H1 (cell line): Measurements from ENCODE around the gene POLG. TPM values are rescaled to one million over a fixed set of nuclear protein-coding genes. Genes with fewer than 3 reads are reported as not detected.

ENCODE experiments used
- CTCF ChIA-PET: fragments of 300-600 bp; sonication (Branson Sonifier 250); formaldehyde crosslinking; loops from one replicate; lab custom pipeline; 2021; ENCODE audit not compliant: partially characterized antibody; lab: Charles Lee
- POLR2A ChIA-PET: fragments of 300-600 bp; sonication (Branson Sonifier 250); formaldehyde crosslinking; loops from one replicate; lab custom pipeline; 2021; ENCODE audit warnings: inconsistent platforms; ENCODE audit not compliant: partially characterized antibody; lab: Charles Lee
- DNase-seq, 2 experiments: peaks; one replicate each; pipeline versions ENCODE4 v3.0.0 to v3.0.0-alpha.2; 2010 to 2022; ENCODE audit warnings: low spot score in 2 of 2, low read depth in 1 of 2, mixed read lengths in 1 of 2
- FAIRE-seq: peaks from 2 replicates; lab custom pipeline; 2011; peaks lifted over from hg19 to GRCh38; lab: Jason Lieb, UNC
- H2AFZ ChIP-seq: 2 replicates; pipeline ENCODE4 v1.8.1; 2012; ENCODE audit warnings: low read length, inconsistent platforms
- H2AK5ac ChIP-seq: 2 replicates; pipeline ENCODE4 v1.6.1; 2013; ENCODE audit warnings: low read depth, low read length
- H2BK120ac ChIP-seq: replicated peaks from 2 replicates; pipeline ENCODE3; 2013; ENCODE audit warnings: low read depth, low read length, inconsistent platforms
- H2BK12ac ChIP-seq: 2 replicates; pipeline ENCODE4 v1.6.1; 2013; ENCODE audit warnings: low read depth, low read length
- H2BK15ac ChIP-seq: 2 replicates; pipeline ENCODE4 v1.6.1; 2013; ENCODE audit warnings: low read length
- H2BK20ac ChIP-seq: 2 replicates; pipeline ENCODE4 v1.6.1; 2013; ENCODE audit warnings: low read length
- H2BK5ac ChIP-seq: 2 replicates; pipeline ENCODE4 v1.6.1; 2013; ENCODE audit warnings: low read depth, low read length
- H3K14ac ChIP-seq: 2 replicates; pipeline ENCODE4 v1.6.1; 2013; ENCODE audit warnings: inconsistent platforms; ENCODE audit not compliant: insufficient read length
- H3K18ac ChIP-seq: 2 replicates; pipeline ENCODE4 v1.6.1; 2013; ENCODE audit warnings: low read length; ENCODE audit errors: extremely low read depth
- H3K23ac ChIP-seq: 2 replicates; pipeline ENCODE4 v1.6.1; 2013; ENCODE audit warnings: inconsistent platforms; ENCODE audit not compliant: insufficient read length
- H3K23me2 ChIP-seq: 2 replicates; pipeline ENCODE4 v1.6.1; 2013; ENCODE audit warnings: low read depth, low read length
- H3K27ac ChIP-seq: 2 replicates; pipeline ENCODE4 v1.6.1; 2011; ENCODE audit warnings: low read depth, low read length, inconsistent platforms
- H3K27me3 ChIP-seq, 4 experiments: replicated peaks in 1 of 4; 1 replicate in 1 of 4; 2 replicates in 3 of 4; pipeline versions ENCODE4 v1.6.1 to v1.8.1; 2011 to 2013; ENCODE audit warnings: low read length in 3 of 4, mild to moderate bottlenecking in 3 of 4, inconsistent platforms in 2 of 4, mixed read lengths in 2 of 4, moderate library complexity in 1 of 4; ENCODE audit not compliant: control insufficient read depth in 3 of 4, insufficient read depth in 3 of 4; ENCODE audit errors: extremely low read depth in 1 of 4
- H3K36me3 ChIP-seq, 4 experiments: 2 replicates each; pipeline versions ENCODE4 v1.6.1 to v1.8.1; 2011 to 2013; ENCODE audit warnings: mild to moderate bottlenecking in 4 of 4, low read length in 3 of 4, moderate library complexity in 2 of 4, control low read depth in 1 of 4, inconsistent platforms in 1 of 4; ENCODE audit not compliant: insufficient read depth in 4 of 4, control insufficient read depth in 2 of 4
- H3K4ac ChIP-seq: replicated peaks from 2 replicates; pipeline ENCODE3; 2013; ENCODE audit warnings: low read length, low read depth, mixed read lengths, inconsistent platforms; ENCODE audit not compliant: insufficient read length
- H3K4me1 ChIP-seq, 4 experiments: replicated peaks in 1 of 4; 1 replicate in 1 of 4; 2 replicates in 3 of 4; pipeline versions ENCODE4 v1.6.1 to v1.8.1; 2011 to 2013; ENCODE audit warnings: low read length in 3 of 4, inconsistent platforms in 2 of 4, mixed read lengths in 1 of 4; ENCODE audit not compliant: insufficient read depth in 4 of 4, control insufficient read depth in 3 of 4
- H3K4me2 ChIP-seq, 2 experiments: 2 replicates each; pipeline versions ENCODE4 v1.6.1 to v1.8.1; 2011 to 2013; ENCODE audit warnings: low read depth in 2 of 2, low read length in 2 of 2, control low read depth in 1 of 2, inconsistent platforms in 1 of 2, mild to moderate bottlenecking in 1 of 2; ENCODE audit not compliant: insufficient read depth in 1 of 2
- H3K4me3 ChIP-seq, 4 experiments: fragments of 200-600, 300-600 bp in 1 of 4; sonication (generic), shearing (Covaris generic), sonication (Bioruptor Twin) in 1 of 4; 2 replicates each; pipeline versions ENCODE4 v1.5.1 to v1.8.1; 2011 to 2016; ENCODE audit warnings: low read length in 4 of 4, low read depth in 3 of 4, control low read depth in 2 of 4, inconsistent platforms in 2 of 4, mild to moderate bottlenecking in 2 of 4, mixed read lengths in 1 of 4, moderate library complexity in 1 of 4; ENCODE audit not compliant: insufficient read depth in 2 of 4; ENCODE audit errors: extremely low read depth in 1 of 4
- H3K56ac ChIP-seq: replicated peaks from 2 replicates; pipeline ENCODE3; 2013; ENCODE audit warnings: low read depth, mild to moderate bottlenecking, mixed read lengths, low read length, inconsistent platforms; ENCODE audit not compliant: insufficient read length
- H3K79me1 ChIP-seq: 2 replicates; pipeline ENCODE4 v1.6.1; 2013; ENCODE audit warnings: low read depth, low read length, control low read depth
- H3K79me2 ChIP-seq, 2 experiments: 2 replicates each; pipeline versions ENCODE4 v1.6.1 to v1.8.1; 2012 to 2013; ENCODE audit warnings: low read length in 2 of 2, mild to moderate bottlenecking in 2 of 2, inconsistent platforms in 1 of 2; ENCODE audit not compliant: insufficient read depth in 2 of 2, control insufficient read depth in 1 of 2
- H3K9ac ChIP-seq, 4 experiments: replicated peaks in 1 of 4; 1 replicate in 1 of 4; 2 replicates in 3 of 4; pipeline versions ENCODE4 v1.6.1 to v1.8.1; 2011 to 2013; ENCODE audit warnings: low read depth in 3 of 4, low read length in 3 of 4, control low read depth in 2 of 4, mild to moderate bottlenecking in 2 of 4, moderate library complexity in 2 of 4, inconsistent platforms in 1 of 4; ENCODE audit errors: extremely low read depth in 1 of 4
- H3K9me3 ChIP-seq, 2 experiments: 2 replicates each; pipeline versions ENCODE4 v1.6.1 to v1.8.1; 2012 to 2013; ENCODE audit warnings: mild to moderate bottlenecking in 2 of 2, moderate library complexity in 2 of 2, control low read depth in 1 of 2, inconsistent platforms in 1 of 2, low read depth in 1 of 2, low read length in 1 of 2, mixed read lengths in 1 of 2; ENCODE audit not compliant: insufficient read depth in 2 of 2
- H4K20me1 ChIP-seq, 2 experiments: replicated peaks in 1 of 2; 2 replicates each; pipeline versions ENCODE3 to v1.8.1; 2011 to 2013; ENCODE audit warnings: inconsistent platforms in 2 of 2, low read length in 2 of 2, mild to moderate bottlenecking in 1 of 2; ENCODE audit not compliant: insufficient read depth in 2 of 2, control insufficient read depth in 1 of 2
- H4K5ac ChIP-seq: 2 replicates; pipeline ENCODE4 v1.6.1; 2013; ENCODE audit warnings: low read length, low read depth, mixed read lengths, inconsistent platforms; ENCODE audit not compliant: insufficient read length
- H4K8ac ChIP-seq: 2 replicates; pipeline ENCODE4 v1.8.0; 2013; ENCODE audit warnings: mild to moderate bottlenecking, moderate library complexity, low read length, inconsistent platforms; ENCODE audit not compliant: insufficient read depth; ENCODE audit errors: extremely low read depth
- H4K91ac ChIP-seq: replicated peaks from 2 replicates; pipeline ENCODE3; 2013; ENCODE audit warnings: low read length, mixed read lengths, inconsistent platforms; ENCODE audit not compliant: insufficient read length
- ATF2 ChIP-seq: IDR thresholded peaks from 2 replicates; pipeline ENCODE4 v1.6.1; 2012; ENCODE audit warnings: low read length, inconsistent platforms
- E2F6 ChIP-seq: IDR thresholded peaks from 2 replicates; pipeline ENCODE4 v1.6.1; 2012; ENCODE audit warnings: inconsistent platforms
- HDAC2 ChIP-seq, 2 experiments: fragments of 300-600 bp in 1 of 2; sonication (generic) in 1 of 2; IDR thresholded peaks; 2 replicates each; pipeline ENCODE4 v1.6.1; 2011 to 2012; ENCODE audit warnings: low read depth in 2 of 2, low read length in 2 of 2, mild to moderate bottlenecking in 2 of 2, moderate library complexity in 2 of 2, borderline replicate concordance in 1 of 2, inconsistent platforms in 1 of 2
- KDM1A ChIP-seq: fragments of 200-600, 300-600 bp; sonication (generic); IDR thresholded peaks from 2 replicates; pipeline ENCODE4 v1.7.1; 2016; ENCODE audit warnings: mild to moderate bottlenecking, low read length, borderline replicate concordance
- KDM4A ChIP-seq: IDR thresholded peaks from one replicate; pipeline ENCODE4 v1.7.1; 2012; ENCODE audit warnings: low read depth, mild to moderate bottlenecking, moderate library complexity, low read length, inconsistent platforms; ENCODE audit not compliant: severe bottlenecking
- POLR2A ChIP-seq, 2 experiments: IDR thresholded peaks; 1 replicate in 1 of 2; 2 replicates in 1 of 2; pipeline ENCODE4 v1.6.1; 2011; ENCODE audit warnings: low read depth in 2 of 2, low read length in 2 of 2, mild to moderate bottlenecking in 2 of 2; ENCODE audit errors: control extremely low read depth in 1 of 2
- RFX5 ChIP-seq: IDR thresholded peaks from 2 replicates; pipeline ENCODE4 v1.6.1; 2011; ENCODE audit warnings: low read depth, low read length, improper control_type of control experiment, borderline replicate concordance
- SIX5 ChIP-seq: IDR thresholded peaks from 2 replicates; pipeline ENCODE4 v1.6.1; 2011; ENCODE audit warnings: mild to moderate bottlenecking, low read depth, low read length
- SP2 ChIP-seq: IDR thresholded peaks from 2 replicates; pipeline ENCODE4 v1.6.1; 2012; ENCODE audit warnings: mild to moderate bottlenecking, low read length, inconsistent platforms
- SP4 ChIP-seq: IDR thresholded peaks from 2 replicates; pipeline ENCODE4 v1.6.1; 2012; ENCODE audit warnings: low read length, inconsistent platforms
- YY1 ChIP-seq: IDR thresholded peaks from 2 replicates; pipeline ENCODE4 v1.6.1; 2011; ENCODE audit warnings: low read depth, mild to moderate bottlenecking, low read length
- ZNF274 ChIP-seq: IDR thresholded peaks from 2 replicates; pipeline ENCODE4 v1.7.0; 2012; ENCODE audit warnings: low read length, borderline replicate concordance; ENCODE audit errors: extremely low read depth
- WGBS, 2 experiments: shearing (Covaris generic) in 1 of 2; methylation state at CpG; one replicate each; pipeline versions ENCODE4 v1.1.6 to v1.1.7; 2013 to 2015; ENCODE audit warnings: low lambda C conversion rate in 2 of 2, mixed read lengths in 2 of 2, inconsistent platforms in 1 of 2, low coverage in 1 of 2, missing lambda C conversion rate in 1 of 2; ENCODE audit not compliant: insufficient replicate concordance in 2 of 2, insufficient coverage in 1 of 2, insufficient read length in 1 of 2; ENCODE audit errors: extremely low coverage in 1 of 2, missing lambda C conversion rate in 1 of 2; 5-methylcytosine and 5-hydroxymethylcytosine counted together
- polyA plus RNA-seq, 7 experiments: library from polyadenylated mRNA; depleted of rRNA in 3 of 7; stranded (reverse) in 5 of 7; unstranded in 2 of 7; fragments of >200 nt in 5 of 7; fragments of 200-250 nt in 2 of 7; gene quantifications; 1 replicate in 5 of 7; 2 replicates in 1 of 7; 4 replicates in 1 of 7; pipeline versions ENCODE4 v1.2.1 to v1.2.3, GENCODE V29; 2011 to 2013; ENCODE audit warnings: missing spikeins in 2 of 7, mixed read lengths in 2 of 7
- total RNA-seq: library from RNA; stranded (reverse); fragmentation: NEBNext Ultra II Directional; extraction: Animal tissue kit (Norgen Biotek cat#: 25700); gene quantifications from 2 replicates; pipeline ENCODE4 v1.2.1, GENCODE V29; 2021

The POLG gene
- total and polyA plus RNA-seq, 2 of the 8 experiments (the other 6 are each of a cell fraction or from before 2014, with no cell fraction given), result 14.8 to 52.3 TPM

GRCh38 chr15:89307046-89307587 lies 27.5 kb downstream of the POLG start:
- POLR2A ChIA-PET, result interaction anchor here (20.0 kb wide), 1 partner anchor 21 kb away, joined by 250 read pairs; the partner anchor contains the start of gene POLG
- CTCF ChIA-PET, result interaction anchor here (1.0 to 1.9 kb wide), 7 partner anchors 8 to 100 kb away, joined by 3 to 10 read pairs (median 4); no protein-coding TSS in a partner anchor
- no peak overlapping the region for H3K4me2 ChIP-seq
- TF ChIP-seq HDAC2 (IDR thresholded peaks at IDR 0.05; ENCODE audit: borderline replicate concordance in 1 of 2, low read depth in 2 of 2, low read length in 2 of 2) (no peak), ZNF274 (no peak), SP4 (no peak), SIX5 (no peak), KDM4A (no peak), YY1 (no peak), ATF2 (no peak), POLR2A (IDR thresholded peaks at IDR 0.05; ENCODE audit: control extremely low read depth in 1 of 2, low read depth in 2 of 2, low read length in 2 of 2) (no peak), SP2 (no peak), E2F6 (no peak), KDM1A (no peak), RFX5 (no peak)

More at GRCh38 chr15:89307046-89307587, 27.5 kb downstream of the POLG start:
- Histone ChIP-seq H3K9ac (no peak overlapping the region), H3K4ac (no peak overlapping the region), H3K4me3 (no peak overlapping the region), H3K23ac (no peak overlapping the region), H2BK120ac (no peak overlapping the region), H3K27ac (no peak overlapping the region), H3K79me1 (no peaks in the 10 kb centered on the region), H2BK20ac (no peak overlapping the region), H3K56ac (no peak overlapping the region), H3K9me3 (no peaks in the 10 kb centered on the region), H4K91ac (no peak overlapping the region), H3K36me3 (peaks cover 30 to 83% (median 66%) of the 10 kb centered on the region in 4 experiments), H2AK5ac (no peak overlapping the region), H4K8ac (no peak overlapping the region), H4K5ac (no peak overlapping the region), H2BK5ac (no peak overlapping the region), H2AFZ (no peak overlapping the region), H3K27me3 (no peaks in the 10 kb centered on the region), H3K18ac (no peak overlapping the region), H4K20me1 (peaks cover 0 to 3% of the 10 kb centered on the region in 2 experiments), H3K23me2 (no peaks in the 10 kb centered on the region), H2BK15ac (no peak overlapping the region), H3K79me2 (no peaks in the 10 kb centered on the region), H2BK12ac (no peak overlapping the region), H3K14ac (no peak overlapping the region), H3K4me1 (no peaks in the 10 kb centered on the region)
- FAIRE-seq (no peak), DNase-seq (no peak)
- 86% methylated on average over 2 of the region's 2 CpGs; no CpG with 5 or more reads in 1 of the 2 experiments for WGBS, 2 experiments
